Measurements from ENCODE around the gene KCNJ13.
"Not testable (repeated sequence)": the region's sequence is repeated elsewhere in the genome, so short reads cannot be mapped to it uniquely, and the experiment has no call there.

The KCNJ13 gene

GRCh38 chr2:232761301-232761907, 15.0 kb downstream of the KCNJ13 start:
- DNase-seq: peak; percentile 40 to 64

DNA sequence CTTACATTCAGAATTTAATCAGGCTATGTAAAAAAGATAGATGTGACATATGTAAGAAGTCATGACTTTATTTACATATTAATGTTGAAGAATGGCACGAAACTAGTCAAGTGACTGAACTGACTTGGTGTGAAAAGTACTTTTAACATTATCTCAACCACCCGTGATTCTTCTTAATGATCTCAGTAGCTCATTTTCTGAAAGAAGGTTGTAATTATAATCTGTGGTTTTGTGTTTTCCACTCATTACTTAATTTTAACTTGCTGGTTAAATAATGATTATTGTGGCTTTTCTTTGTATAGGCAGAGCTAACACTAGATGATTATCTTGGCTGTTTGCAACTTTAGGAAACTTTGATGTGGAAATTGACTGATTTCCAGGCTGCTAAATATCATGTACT, 18.5 kb downstream of the KCNJ13 start:
- peak in 1 of 2 donors; percentile 20 for DNase-seq

GRCh38 chr2:232750135-232750671, 26.2 kb downstream of the KCNJ13 start:
- DNase-seq: no peak

DNA sequence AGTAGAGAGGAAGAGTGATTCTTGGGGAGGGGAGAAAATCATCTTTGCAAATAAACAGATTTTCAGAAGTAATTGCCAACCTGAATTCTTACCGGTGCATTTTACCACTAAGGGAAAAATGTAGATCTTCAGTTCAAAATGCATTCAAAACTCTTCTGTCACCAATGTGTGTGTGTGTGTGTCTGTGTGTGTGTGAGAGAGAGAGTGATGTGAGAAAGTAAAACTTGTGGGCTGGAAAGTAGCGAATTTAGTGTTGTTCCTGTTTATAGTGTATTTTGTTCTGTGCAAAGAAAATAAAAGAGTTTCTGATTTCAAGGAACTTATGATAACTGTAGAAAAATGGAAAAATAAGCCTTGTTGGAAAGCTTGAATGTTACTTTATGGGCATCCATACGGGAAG, 27.0 kb downstream of the KCNJ13 start:
- no peak for DNase-seq

DNA sequence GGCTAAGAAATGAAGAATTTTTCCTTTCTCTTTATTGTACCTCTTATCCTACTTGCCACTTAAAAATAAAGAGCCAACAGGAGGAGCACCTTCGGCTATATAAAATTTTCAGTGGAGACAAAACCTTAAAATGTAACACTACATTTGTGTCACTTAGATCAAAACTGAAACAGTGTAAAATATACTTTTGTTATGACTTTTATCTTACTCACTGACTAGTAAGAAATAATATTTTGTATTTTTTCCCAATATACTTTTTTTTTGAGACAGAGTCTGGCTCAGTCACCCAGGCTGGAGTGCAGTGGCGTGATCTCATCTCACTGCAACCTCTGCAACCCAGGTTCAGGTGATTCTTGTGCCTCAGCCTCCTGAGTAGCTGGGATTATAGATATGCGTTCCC, 28.3 kb downstream of the KCNJ13 start:
- DNase-seq: no peak

DNA sequence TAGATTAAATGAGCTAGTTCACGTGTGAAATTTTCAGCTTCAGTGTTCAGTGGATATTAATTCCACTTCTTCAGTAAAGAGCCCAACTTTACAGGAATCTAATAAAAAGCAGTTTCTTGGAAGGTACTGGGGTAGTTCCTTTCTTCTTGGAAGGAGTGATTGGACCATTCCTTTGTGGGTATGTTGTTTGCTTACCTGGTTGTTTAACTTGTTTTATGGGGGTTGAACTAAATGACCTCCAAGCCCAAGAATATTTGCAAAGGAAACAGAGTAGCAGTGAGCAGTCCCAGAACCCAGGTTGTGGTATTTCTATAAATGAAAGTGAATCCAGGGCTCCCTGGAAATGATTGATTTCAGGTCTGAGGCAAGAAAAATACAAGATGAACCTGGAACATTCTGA, 31.4 kb downstream of the KCNJ13 start:
- no peak for DNase-seq

GRCh38 chr2:232741972-232742371, 34.4 kb downstream of the KCNJ13 start:
- no peak for DNase-seq

DNA sequence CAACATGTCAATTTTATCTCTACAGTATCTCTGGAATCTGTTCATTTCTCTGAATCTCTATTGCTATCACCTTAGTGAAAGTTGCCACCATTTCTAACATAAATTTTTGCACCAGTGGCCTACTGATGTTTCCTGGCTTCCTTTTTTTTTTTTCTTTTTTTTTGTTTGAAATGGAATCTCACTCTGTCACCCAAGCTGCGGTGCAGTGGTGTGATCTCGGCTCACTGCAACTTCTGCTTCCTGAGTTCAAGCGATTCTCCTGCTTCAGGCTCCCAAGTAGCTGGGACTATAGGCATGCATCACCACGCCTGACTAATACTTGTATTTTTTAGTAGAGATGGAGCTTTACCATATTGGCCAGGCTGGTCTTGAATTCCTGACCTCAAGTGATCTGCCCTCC, 35.1 kb downstream of the KCNJ13 start:
- no peak for DNase-seq

GRCh38 chr2:232731470-232731869, 44.9 kb downstream of the KCNJ13 start:
- no peak for DNase-seq

- no peak for DNase-seq
Observed at GRCh38 chr2:232728785-232729184, 47.6 kb downstream of the KCNJ13 start.

- DNase-seq: no peak
Observed at GRCh38 chr2:232723027-232723426, 53.3 kb downstream of the KCNJ13 start.

DNA sequence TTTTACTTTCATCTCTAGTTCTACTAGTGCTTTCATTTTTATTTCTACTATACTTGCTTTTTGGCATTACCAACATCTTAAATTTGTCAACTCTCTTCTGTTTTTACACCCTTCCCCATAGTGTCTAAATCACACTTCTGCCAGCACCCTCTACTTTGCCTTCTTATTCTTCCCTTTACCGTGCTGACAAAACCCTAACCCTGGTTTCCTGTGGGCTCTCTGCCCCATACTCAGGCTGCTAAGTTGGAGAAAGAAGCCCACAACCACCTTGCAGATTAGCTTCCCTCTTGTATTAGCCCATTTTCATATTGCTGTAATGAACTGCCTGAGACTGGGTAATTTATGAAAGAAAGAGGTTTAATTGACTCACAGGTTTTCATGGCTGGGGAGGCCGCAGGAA, 54.5 kb downstream of the KCNJ13 start:
- DNase-seq: peak in 1 of 2 donors; percentile 1

GRCh38 chr2:232721261-232721660, 55.1 kb downstream of the KCNJ13 start:
- no peak for DNase-seq

- DNase-seq: not testable (repeated sequence)
Observed at GRCh38 chr2:232720056-232720455, 56.3 kb downstream of the KCNJ13 start.

All from CD4-positive, alpha-beta T cell treated with Interleukin-4 for 1 hour (primary cell).